Measurements from ENCODE around the gene PDC.
"Not testable (repeated sequence)": the region's sequence is repeated elsewhere in the genome, so short reads cannot be mapped to it uniquely, and the experiment has no call there.

The PDC gene

GRCh38 chr1:186465491-186465890 is 4.6 kb upstream of the PDC start:
- not testable (repeated sequence) for DNase-seq

- no peak for DNase-seq
Observed at GRCh38 chr1:186463926-186464325, 3.0 kb upstream of the PDC start.

- no peak for DNase-seq
Observed at GRCh38 chr1:186463511-186463910, 2.6 kb upstream of the PDC start.

- DNase-seq = not testable (repeated sequence)
Observed at GRCh38 chr1:186459161-186459560, 1.8 kb downstream of the PDC start.

- no peak for DNase-seq
Observed at GRCh38 chr1:186456729-186457255, 4.1 kb downstream of the PDC start.

GRCh38 chr1:186454981-186455380 is 5.9 kb downstream of the PDC start:
- no peak for DNase-seq

GRCh38 chr1:186446152-186446551 is 14.8 kb downstream of the PDC start:
- DNase-seq = no peak

GRCh38 chr1:186443638-186444037 is 17.3 kb downstream of the PDC start:
- no peak for DNase-seq

- DNase-seq = peak; percentile 92
Observed at GRCh38 chr1:186442651-186443375, 18.1 kb downstream of the PDC start.

GRCh38 chr1:186440584-186440983 is 20.3 kb downstream of the PDC start:
- peak; percentile 94 for DNase-seq

GRCh38 chr1:186438567-186438966 is 22.3 kb downstream of the PDC start:
- DNase-seq = no peak

GRCh38 chr1:186435336-186435735 is 25.6 kb downstream of the PDC start:
- DNase-seq = peak; percentile 34

GRCh38 chr1:186429017-186429416 is 31.9 kb downstream of the PDC start:
- DNase-seq = no peak

GRCh38 chr1:186426118-186426517 is 34.8 kb downstream of the PDC start:
- DNase-seq = no peak

- DNase-seq = no peak
Observed at GRCh38 chr1:186424539-186424938, 36.4 kb downstream of the PDC start.

- DNase-seq = no peak
Observed at GRCh38 chr1:186421446-186421845, 39.5 kb downstream of the PDC start.

- no peak for DNase-seq
Observed at GRCh38 chr1:186420923-186421322, 40.0 kb downstream of the PDC start.

GRCh38 chr1:186420311-186420710 is 40.6 kb downstream of the PDC start:
- DNase-seq = no peak

GRCh38 chr1:186418503-186418902 is 42.4 kb downstream of the PDC start:
- peak; percentile 85 for DNase-seq

- no peak for DNase-seq
Observed at GRCh38 chr1:186413319-186413718, 47.6 kb downstream of the PDC start.

GRCh38 chr1:186409091-186409490 is 51.8 kb downstream of the PDC start:
- peak; percentile 12 for DNase-seq

- peak; percentile 79 for DNase-seq
Observed at GRCh38 chr1:186404454-186405051, 56.4 kb downstream of the PDC start.

GRCh38 chr1:186403632-186404031 is 57.3 kb downstream of the PDC start:
- no peak for DNase-seq

GRCh38 chr1:186401446-186401845 is 59.5 kb downstream of the PDC start:
- DNase-seq = not testable (repeated sequence)
